ENCODE data around the gene PIF1. TPM values are rescaled to one million over a fixed set of nuclear protein-coding genes. Genes with fewer than 3 reads are reported as not detected.

The PIF1 gene, protein sequence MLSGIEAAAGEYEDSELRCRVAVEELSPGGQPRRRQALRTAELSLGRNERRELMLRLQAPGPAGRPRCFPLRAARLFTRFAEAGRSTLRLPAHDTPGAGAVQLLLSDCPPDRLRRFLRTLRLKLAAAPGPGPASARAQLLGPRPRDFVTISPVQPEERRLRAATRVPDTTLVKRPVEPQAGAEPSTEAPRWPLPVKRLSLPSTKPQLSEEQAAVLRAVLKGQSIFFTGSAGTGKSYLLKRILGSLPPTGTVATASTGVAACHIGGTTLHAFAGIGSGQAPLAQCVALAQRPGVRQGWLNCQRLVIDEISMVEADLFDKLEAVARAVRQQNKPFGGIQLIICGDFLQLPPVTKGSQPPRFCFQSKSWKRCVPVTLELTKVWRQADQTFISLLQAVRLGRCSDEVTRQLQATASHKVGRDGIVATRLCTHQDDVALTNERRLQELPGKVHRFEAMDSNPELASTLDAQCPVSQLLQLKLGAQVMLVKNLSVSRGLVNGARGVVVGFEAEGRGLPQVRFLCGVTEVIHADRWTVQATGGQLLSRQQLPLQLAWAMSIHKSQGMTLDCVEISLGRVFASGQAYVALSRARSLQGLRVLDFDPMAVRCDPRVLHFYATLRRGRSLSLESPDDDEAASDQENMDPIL
- total RNA-seq, result under 1 TPM in 2 of 4 donors, not detected in 2; 0.17 to 0.26 TPM

DNA sequence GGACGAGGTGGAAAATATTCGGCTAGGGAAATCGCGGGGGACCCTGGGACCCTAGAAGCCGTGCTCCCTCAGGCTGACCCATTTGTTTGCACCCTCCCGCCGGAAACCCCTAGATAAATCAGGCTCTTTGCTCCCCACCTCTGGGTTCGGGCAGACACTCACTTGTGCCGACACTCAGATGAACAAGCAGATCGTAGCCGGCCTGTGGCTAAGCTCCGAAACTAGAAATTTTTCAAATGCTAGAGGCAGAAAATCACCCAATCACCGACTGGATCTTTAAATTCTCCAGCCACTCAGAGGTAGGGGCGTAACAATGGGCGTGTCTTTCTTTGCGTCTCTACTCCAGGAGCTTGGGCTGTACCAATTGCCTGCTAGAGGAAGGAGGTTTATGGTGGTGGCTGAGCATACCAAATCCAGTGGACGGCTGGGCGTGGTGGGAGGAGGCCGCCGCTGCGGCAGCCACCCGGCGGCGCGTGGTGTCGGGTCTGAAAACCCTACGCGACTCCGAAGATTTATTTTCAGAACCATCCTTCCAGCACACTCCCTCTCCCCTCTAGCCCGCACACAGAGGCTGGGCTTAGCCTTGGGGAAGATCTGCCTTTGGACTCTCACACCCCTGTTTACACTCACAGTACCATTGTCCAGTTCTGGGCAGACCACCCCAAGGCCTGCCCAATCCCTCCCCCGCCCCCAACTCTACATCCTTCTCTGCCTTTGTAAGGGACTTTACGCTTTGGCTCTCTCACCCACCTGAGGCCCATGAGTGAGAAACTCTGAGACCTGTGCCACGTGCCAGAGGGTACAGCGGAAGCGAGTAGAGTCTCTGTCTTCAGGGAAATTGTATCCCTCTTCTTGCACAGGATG lies at the start of gene PIF1:
Gene PIF1 (minus strand): TSS at position 217 of the 864 bp plus-strand sequence. CDS start 1,312 bp downstream, outside the sequence.
- H3K36me3 ChIP-seq, result no peaks in the 10 kb centered on the region
- intact Hi-C loops (cut with DNase I; ENCODE audit: low total_unique reads), result no loop called here
- H3K27me3 ChIP-seq, result no peaks in the 10 kb centered on the region
- no peaks in the 10 kb centered on the region for H3K9me3 ChIP-seq
- peak; percentile 63 to 90 for TF ChIP-seq POLR2A (IDR thresholded peaks at IDR 0.05)
- TF ChIP-seq, protein P1, sequence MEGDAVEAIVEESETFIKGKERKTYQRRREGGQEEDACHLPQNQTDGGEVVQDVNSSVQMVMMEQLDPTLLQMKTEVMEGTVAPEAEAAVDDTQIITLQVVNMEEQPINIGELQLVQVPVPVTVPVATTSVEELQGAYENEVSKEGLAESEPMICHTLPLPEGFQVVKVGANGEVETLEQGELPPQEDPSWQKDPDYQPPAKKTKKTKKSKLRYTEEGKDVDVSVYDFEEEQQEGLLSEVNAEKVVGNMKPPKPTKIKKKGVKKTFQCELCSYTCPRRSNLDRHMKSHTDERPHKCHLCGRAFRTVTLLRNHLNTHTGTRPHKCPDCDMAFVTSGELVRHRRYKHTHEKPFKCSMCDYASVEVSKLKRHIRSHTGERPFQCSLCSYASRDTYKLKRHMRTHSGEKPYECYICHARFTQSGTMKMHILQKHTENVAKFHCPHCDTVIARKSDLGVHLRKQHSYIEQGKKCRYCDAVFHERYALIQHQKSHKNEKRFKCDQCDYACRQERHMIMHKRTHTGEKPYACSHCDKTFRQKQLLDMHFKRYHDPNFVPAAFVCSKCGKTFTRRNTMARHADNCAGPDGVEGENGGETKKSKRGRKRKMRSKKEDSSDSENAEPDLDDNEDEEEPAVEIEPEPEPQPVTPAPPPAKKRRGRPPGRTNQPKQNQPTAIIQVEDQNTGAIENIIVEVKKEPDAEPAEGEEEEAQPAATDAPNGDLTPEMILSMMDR (IDR thresholded peaks at IDR 0.05 in 4 of 5, conservative IDR thresholded peaks at IDR 0.05 in 1 of 5), result no peak
- H3K4me1 ChIP-seq, result peaks cover 16 to 17% of the 10 kb centered on the region in 2 donors
- in situ Hi-C loops (cut with MboI; ENCODE audit: low sequenced_read_pairs in 4 of 4), result no loop called here
- ATAC-seq (peak; percentile 100), DNase-seq (peak; percentile 88 to 91)
- peak within 1 kb of the TSS; percentile 61 to 70 (median 63) for H3K27ac ChIP-seq
- peak within 1 kb of the TSS; percentile 56 to 80 (median 67) for H3K4me3 ChIP-seq

DNA sequence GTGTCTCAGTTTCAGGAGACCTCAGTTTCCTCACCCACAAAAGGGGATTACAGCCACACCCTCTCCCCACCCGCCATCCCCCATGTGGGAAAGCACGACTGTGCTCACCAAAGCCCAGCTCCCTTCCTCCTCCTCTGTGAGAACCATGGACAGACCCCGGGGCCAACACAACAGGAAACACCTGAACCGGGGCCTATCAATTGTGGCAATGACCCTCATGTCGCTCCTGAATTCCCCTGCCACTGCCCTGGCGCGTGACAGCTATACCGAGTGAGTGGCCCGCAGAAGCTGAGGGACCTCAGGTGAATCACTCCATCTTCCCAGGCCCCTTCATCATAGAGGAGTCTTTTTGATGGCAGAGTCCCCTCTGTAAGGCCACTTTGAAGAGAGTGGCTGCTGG lies 44.9 kb upstream of the PIF1 start:
- in situ Hi-C loops (cut with MboI; ENCODE audit: low sequenced_read_pairs in 4 of 4), result no loop called here

DNA sequence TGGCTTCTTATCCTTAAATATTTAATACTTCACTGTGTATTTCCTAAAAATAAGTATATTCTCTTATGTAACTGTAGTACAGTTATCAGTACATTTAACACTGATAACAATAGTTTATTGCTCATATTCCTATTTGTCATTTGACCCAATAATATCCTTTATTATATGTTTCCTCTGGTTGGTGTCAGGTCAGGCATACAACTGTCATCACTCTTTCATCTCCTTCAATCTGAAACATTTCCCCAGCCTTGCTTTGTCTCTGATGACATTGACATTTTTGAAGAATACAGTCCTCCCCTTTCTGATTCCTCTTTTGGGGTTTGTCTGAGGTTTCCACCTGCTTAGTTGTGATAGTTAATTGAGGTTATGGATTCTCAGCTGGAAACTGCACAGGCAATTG lies 44.1 kb upstream of the PIF1 start:
- Histone ChIP-seq H3K4me1 (no peaks in the 10 kb centered on the region), H3K27ac (no peak overlapping the region), H3K36me3 (no peaks in the 10 kb centered on the region), H3K4me3 (no peak overlapping the region), H3K27me3 (no peaks in the 10 kb centered on the region), H3K9me3 (no peaks in the 10 kb centered on the region)
- intact Hi-C loops (cut with DNase I; ENCODE audit: low total_unique reads) (no loop called here), in situ Hi-C loops (cut with MboI; ENCODE audit: low sequenced_read_pairs in 4 of 4) (no loop called here)
- TF ChIP-seq, protein P1 (IDR thresholded peaks at IDR 0.05 in 4 of 5, conservative IDR thresholded peaks at IDR 0.05 in 1 of 5), result no peak
- no peak for TF ChIP-seq POLR2A (IDR thresholded peaks at IDR 0.05)
- no peak for DNase-seq
- ATAC-seq, result no peak

More for the DNA sequence above, 44.9 kb upstream of the PIF1 start:
- Histone ChIP-seq H3K36me3 (no peaks in the 10 kb centered on the region), H3K9me3 (no peaks in the 10 kb centered on the region), H3K27me3 (no peaks in the 10 kb centered on the region), H3K27ac (peak overlapping the region in 2 of 4 donors; percentile 8 to 28), H3K4me3 (no peak overlapping the region), H3K4me1 (no peaks in the 10 kb centered on the region)
- DNase-seq, result no peak
- intact Hi-C loops (cut with DNase I; ENCODE audit: low total_unique reads), result no loop called here
- no peak for ATAC-seq
- no peak for TF ChIP-seq POLR2A (IDR thresholded peaks at IDR 0.05)

DNA sequence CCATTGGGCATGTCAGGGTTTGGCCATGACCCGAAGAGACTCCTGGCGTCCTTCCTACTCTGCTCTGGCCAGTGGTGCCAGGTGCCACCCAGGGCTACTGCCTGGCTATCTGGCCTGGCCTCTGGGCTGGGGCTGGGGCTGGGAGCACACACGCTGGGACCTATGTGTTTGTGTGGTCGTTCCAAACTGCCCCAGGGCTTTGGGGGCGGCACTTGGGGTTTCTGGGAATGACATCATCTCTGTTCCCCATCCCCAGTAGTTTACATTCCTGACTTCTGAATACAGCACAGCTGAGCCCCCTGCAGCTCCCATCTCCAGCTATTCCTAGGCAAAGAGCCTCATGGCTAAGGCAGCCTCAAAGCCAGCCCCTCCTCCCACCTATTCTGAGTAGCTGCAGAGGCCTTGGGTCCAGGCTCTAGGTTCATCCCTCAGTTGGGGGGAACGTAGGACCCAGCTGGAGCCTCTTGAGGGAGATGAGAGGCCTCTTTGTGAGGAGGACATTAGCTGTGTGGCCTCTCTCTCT lies 40.6 kb upstream of the PIF1 start:
- DNase-seq (no peak), ATAC-seq (no peak)
- intact Hi-C loops (cut with DNase I; ENCODE audit: low total_unique reads), result no loop called here
- Histone ChIP-seq H3K4me1 (no peaks in the 10 kb centered on the region), H3K27me3 (no peaks in the 10 kb centered on the region), H3K27ac (no peak overlapping the region), H3K36me3 (no peaks in the 10 kb centered on the region), H3K9me3 (no peaks in the 10 kb centered on the region), H3K4me3 (no peak overlapping the region)
- in situ Hi-C loops (cut with MboI; ENCODE audit: low sequenced_read_pairs in 4 of 4), result no loop called here
- TF ChIP-seq, protein P1 (IDR thresholded peaks at IDR 0.05 in 4 of 5, conservative IDR thresholded peaks at IDR 0.05 in 1 of 5), result no peak
- no peak for TF ChIP-seq POLR2A (IDR thresholded peaks at IDR 0.05)
